Loucy (cell line): Measurements from ENCODE around the gene PNMA8B.

Experiments
- H2AFZ ChIP-seq: fragments of 200-600 bp; sonication (generic); 2 replicates; pipeline ENCODE4 v1.6.0; 2016; ENCODE audit warnings: antibody characterized with exemption, mild to moderate bottlenecking, low read length, moderate library complexity
- H3F3A ChIP-seq: fragments of 200-600 bp; 2 replicates; pipeline ENCODE4 v1.6.0; 2016; ENCODE audit warnings: antibody characterized with exemption, low read depth, mild to moderate bottlenecking
- H3K27me3 ChIP-seq: fragments of 200-600 bp; sonication (generic); 2 replicates; pipeline ENCODE4 v1.6.1; 2014; ENCODE audit warnings: low read length, mild to moderate bottlenecking; ENCODE audit not compliant: insufficient read depth, poor library complexity, severe bottlenecking
- H3K36me3 ChIP-seq: fragments of 200-600 bp; sonication (generic); 2 replicates; pipeline ENCODE4 v1.6.1; 2016; ENCODE audit warnings: low read length; ENCODE audit not compliant: insufficient read depth
- H3K4me1 ChIP-seq: fragments of 200-600 bp; sonication (generic); 2 replicates; pipeline ENCODE4 v1.5.1; 2014; ENCODE audit warnings: low read length, mild to moderate bottlenecking; ENCODE audit not compliant: insufficient read depth, poor library complexity, severe bottlenecking
- H3K4me2 ChIP-seq: fragments of 200-600 bp; sonication (generic); 2 replicates; pipeline ENCODE4 v1.6.0; 2014; ENCODE audit warnings: antibody characterized with exemption, low read length, low read depth, mild to moderate bottlenecking; ENCODE audit not compliant: poor library complexity, severe bottlenecking
- H3K4me3 ChIP-seq: fragments of 200-600 bp; sonication (generic); 2 replicates; pipeline ENCODE4 v1.5.1; 2014; ENCODE audit warnings: low read length, mild to moderate bottlenecking, mixed read lengths; ENCODE audit not compliant: poor library complexity, severe bottlenecking
- H3K79me2 ChIP-seq: fragments of 200-600 bp; sonication (generic); 2 replicates; pipeline ENCODE4 v1.6.1; 2014; ENCODE audit warnings: low read length; ENCODE audit not compliant: insufficient read depth
- H3K9ac ChIP-seq: fragments of 200-600 bp; sonication (generic); 2 replicates; pipeline ENCODE4 v1.6.0; 2014; ENCODE audit warnings: mild to moderate bottlenecking, low read depth, low read length, moderate library complexity; ENCODE audit not compliant: poor library complexity, severe bottlenecking
- H3K9me2 ChIP-seq: fragments of 200-600 bp; sonication (generic); replicated peaks from 2 replicates; pipeline ENCODE4 v1.6.1; 2016; ENCODE audit warnings: low read depth, low read length, mixed read lengths
- H3K9me3 ChIP-seq: fragments of 200-600 bp; sonication (generic); 2 replicates; pipeline ENCODE4 v1.6.1; 2014; ENCODE audit warnings: mild to moderate bottlenecking, antibody characterized with exemption, low read length, low read depth; ENCODE audit not compliant: insufficient read depth
- H4K20me1 ChIP-seq: fragments of 200-600 bp; sonication (generic); 2 replicates; pipeline ENCODE4 v1.6.0; 2014; ENCODE audit warnings: antibody characterized with exemption, low read length, mild to moderate bottlenecking; ENCODE audit not compliant: insufficient read depth, poor library complexity, severe bottlenecking
- EZH2phosphoT487 ChIP-seq: fragments of 200-600 bp; IDR thresholded peaks from 2 replicates; pipeline ENCODE4 v1.6.1; 2018; ENCODE audit warnings: antibody characterized with exemption, mild to moderate bottlenecking, moderate library complexity, borderline replicate concordance
- TF ChIP-seq, protein P1 (sequence below): fragments of 200-600 bp; sonication (generic); conservative IDR thresholded peaks from 2 replicates; pipeline ENCODE4 v1.5.1; 2014; ENCODE audit warnings: mild to moderate bottlenecking, antibody characterized with exemption, low read length

The PNMA8B gene

DNA sequence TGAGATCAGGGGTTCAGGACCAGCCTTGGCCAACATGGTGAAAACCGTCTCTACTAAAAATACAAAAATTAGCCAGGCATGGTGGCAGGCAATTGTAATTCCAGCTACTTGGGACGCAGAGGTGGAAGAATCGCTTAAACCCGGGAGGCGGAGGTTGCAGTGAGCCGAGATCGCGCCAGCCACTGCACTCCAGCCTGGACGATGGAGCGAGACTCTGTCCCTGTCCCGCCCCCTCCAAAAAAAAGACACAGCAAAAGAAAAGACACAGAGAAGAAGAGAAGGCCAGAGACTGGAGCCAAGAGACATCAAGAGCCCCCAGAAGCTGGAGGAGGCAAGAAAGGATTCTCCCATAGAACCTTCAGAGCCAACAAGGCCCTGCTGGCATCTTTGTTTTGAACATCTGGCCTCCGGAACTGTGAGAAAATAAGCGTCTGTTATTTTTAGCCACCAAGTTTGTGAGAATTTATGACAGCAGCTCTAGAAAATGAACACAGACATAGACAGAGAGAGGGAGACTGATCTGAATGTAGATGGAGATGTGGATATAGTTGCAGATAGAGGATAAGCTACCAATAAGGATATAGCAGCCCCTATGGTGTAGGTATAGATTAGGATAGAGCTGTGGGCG is 25.7 kb upstream of the PNMA8B start:
- Histone ChIP-seq H3F3A (no peaks in the 10 kb centered on the region), H3K9ac (no peak overlapping the region), H3K4me1 (peaks cover 10% of the 10 kb centered on the region), H3K9me3 (no peaks in the 10 kb centered on the region), H3K27me3 (no peaks in the 10 kb centered on the region), H3K4me3 (no peak overlapping the region), H3K4me2 (no peak overlapping the region), H3K36me3 (no peaks in the 10 kb centered on the region), H4K20me1 (no peaks in the 10 kb centered on the region), H3K79me2 (no peaks in the 10 kb centered on the region), H3K9me2 (no peaks in the 10 kb centered on the region), H2AFZ (no peak overlapping the region)
- TF ChIP-seq, protein P1, sequence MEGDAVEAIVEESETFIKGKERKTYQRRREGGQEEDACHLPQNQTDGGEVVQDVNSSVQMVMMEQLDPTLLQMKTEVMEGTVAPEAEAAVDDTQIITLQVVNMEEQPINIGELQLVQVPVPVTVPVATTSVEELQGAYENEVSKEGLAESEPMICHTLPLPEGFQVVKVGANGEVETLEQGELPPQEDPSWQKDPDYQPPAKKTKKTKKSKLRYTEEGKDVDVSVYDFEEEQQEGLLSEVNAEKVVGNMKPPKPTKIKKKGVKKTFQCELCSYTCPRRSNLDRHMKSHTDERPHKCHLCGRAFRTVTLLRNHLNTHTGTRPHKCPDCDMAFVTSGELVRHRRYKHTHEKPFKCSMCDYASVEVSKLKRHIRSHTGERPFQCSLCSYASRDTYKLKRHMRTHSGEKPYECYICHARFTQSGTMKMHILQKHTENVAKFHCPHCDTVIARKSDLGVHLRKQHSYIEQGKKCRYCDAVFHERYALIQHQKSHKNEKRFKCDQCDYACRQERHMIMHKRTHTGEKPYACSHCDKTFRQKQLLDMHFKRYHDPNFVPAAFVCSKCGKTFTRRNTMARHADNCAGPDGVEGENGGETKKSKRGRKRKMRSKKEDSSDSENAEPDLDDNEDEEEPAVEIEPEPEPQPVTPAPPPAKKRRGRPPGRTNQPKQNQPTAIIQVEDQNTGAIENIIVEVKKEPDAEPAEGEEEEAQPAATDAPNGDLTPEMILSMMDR, result no peak
- TF ChIP-seq EZH2phosphoT487, result no peak

DNA sequence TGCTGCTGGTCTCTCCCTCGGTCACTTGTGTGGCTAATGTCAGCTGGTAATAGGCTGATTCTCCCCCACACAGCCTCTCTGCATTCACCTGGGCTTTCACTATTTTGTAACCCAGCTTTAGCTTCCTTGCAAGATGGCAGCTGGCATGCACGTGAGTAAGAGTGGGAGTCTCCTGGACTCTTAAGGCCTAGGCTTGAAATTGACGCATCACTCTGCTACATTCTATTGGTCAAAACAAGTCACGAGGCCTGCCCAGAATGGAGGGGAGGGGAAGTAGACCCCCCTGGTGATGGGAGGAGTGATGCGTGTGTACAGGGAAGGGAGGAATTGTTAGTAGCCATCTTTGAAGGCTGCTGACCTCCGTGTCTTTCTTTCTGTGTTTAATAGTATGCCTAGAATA is 24.9 kb upstream of the PNMA8B start:
- H4K20me1 ChIP-seq, result no peaks in the 10 kb centered on the region
- no peaks in the 10 kb centered on the region for H3K27me3 ChIP-seq
- no peak overlapping the region for H3K4me2 ChIP-seq
- no peaks in the 10 kb centered on the region for H3K36me3 ChIP-seq
- no peak overlapping the region for H3K9ac ChIP-seq
- no peaks in the 10 kb centered on the region for H3K79me2 ChIP-seq
- no peaks in the 10 kb centered on the region for H3K9me3 ChIP-seq
- no peak overlapping the region for H2AFZ ChIP-seq
- no peak overlapping the region for H3K4me3 ChIP-seq
- TF ChIP-seq, protein P1, result no peak
- no peak for TF ChIP-seq EZH2phosphoT487
- peaks cover 10% of the 10 kb centered on the region for H3K4me1 ChIP-seq
- no peaks in the 10 kb centered on the region for H3F3A ChIP-seq
- no peaks in the 10 kb centered on the region for H3K9me2 ChIP-seq

DNA sequence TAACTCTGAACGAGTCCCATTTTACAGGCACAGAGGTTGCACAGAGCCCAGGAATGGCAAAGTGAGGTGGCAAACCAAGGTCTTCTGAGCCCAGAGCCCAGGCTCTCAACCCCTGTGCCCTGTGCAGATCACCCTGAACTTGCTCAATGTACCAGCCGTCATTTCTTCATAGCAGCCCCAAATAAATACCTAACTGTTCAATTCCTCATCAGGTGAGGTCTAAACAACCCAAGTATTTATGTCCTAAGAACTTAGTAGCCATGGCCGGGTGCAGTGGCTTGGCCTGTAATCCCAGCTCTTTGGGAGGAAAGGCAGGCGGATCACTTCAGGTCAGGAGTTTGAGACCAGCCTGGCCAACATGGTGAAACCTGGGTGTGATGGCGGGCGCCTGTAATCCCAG is 21.8 kb upstream of the PNMA8B start:
- Histone ChIP-seq H3K4me3 (no peak overlapping the region), H3K9ac (no peak overlapping the region), H3K36me3 (no peaks in the 10 kb centered on the region), H3F3A (no peaks in the 10 kb centered on the region), H3K4me2 (no peak overlapping the region), H3K9me3 (no peaks in the 10 kb centered on the region), H2AFZ (no peak overlapping the region), H4K20me1 (no peaks in the 10 kb centered on the region), H3K27me3 (no peaks in the 10 kb centered on the region), H3K79me2 (no peaks in the 10 kb centered on the region), H3K4me1 (peaks cover 6% of the 10 kb centered on the region), H3K9me2 (no peaks in the 10 kb centered on the region)
- TF ChIP-seq, protein P1, result no peak
- TF ChIP-seq EZH2phosphoT487, result no peak
